Left ventricle myocardium inferior (tissue), 1 donor: Measurements from ENCODE around the gene OXTR. TPM values are rescaled to one million over a fixed set of nuclear protein-coding genes. Genes with fewer than 3 reads are reported as not detected.

Experiments
- DNase-seq: peaks from one replicate; pipeline ENCODE4 v3.0.0-alpha.2; 2020
- H3K27ac ChIP-seq: fragments of 200-600 bp; replicated peaks from 2 replicates; pipeline ENCODE4 v1.8.0; 2021
- H3K27me3 ChIP-seq: fragments of 200-600 bp; 2 replicates; pipeline ENCODE4 v1.8.0; 2021; ENCODE audit warnings: low read depth
- H3K36me3 ChIP-seq: fragments of 200-600 bp; 2 replicates; pipeline ENCODE4 v1.8.0; 2021
- H3K4me1 ChIP-seq: fragments of 200-600 bp; 2 replicates; pipeline ENCODE4 v1.8.0; 2021
- H3K4me3 ChIP-seq: fragments of 200-600 bp; 2 replicates; pipeline ENCODE4 v1.8.0; 2021; ENCODE audit warnings: mild to moderate bottlenecking, moderate library complexity
- H3K9me3 ChIP-seq: fragments of 200-600 bp; replicated peaks from 2 replicates; pipeline ENCODE4 v1.8.0; 2021
- intact Hi-C: fragments of 100-400 bp; cut with micrococcal nuclease; formaldehyde crosslinking; loops from one replicate; pipeline ENCODE4 v1.11.0; 2022
- total RNA-seq: library from RNA; stranded (reverse); fragmentation: NEBNext Ultra II Directional; extraction: Animal tissue kit (Norgen Biotek cat#: 25700); gene quantifications from one replicate; pipeline ENCODE4 v1.2.1, GENCODE V29; 2021
- TF ChIP-seq, protein P1 (sequence below): fragments of 200-600 bp; IDR thresholded peaks from 2 replicates; pipeline ENCODE4 v1.8.0; 2021; ENCODE audit warnings: antibody characterized with exemption, mild to moderate bottlenecking, borderline replicate concordance
- donor health status: DM: no; HTN: yes; CAD: no; lungs with severe emphysema.

Gene OXTR
- total RNA-seq, 1 donor from 2014 or later: 0.14 TPM

DNA sequence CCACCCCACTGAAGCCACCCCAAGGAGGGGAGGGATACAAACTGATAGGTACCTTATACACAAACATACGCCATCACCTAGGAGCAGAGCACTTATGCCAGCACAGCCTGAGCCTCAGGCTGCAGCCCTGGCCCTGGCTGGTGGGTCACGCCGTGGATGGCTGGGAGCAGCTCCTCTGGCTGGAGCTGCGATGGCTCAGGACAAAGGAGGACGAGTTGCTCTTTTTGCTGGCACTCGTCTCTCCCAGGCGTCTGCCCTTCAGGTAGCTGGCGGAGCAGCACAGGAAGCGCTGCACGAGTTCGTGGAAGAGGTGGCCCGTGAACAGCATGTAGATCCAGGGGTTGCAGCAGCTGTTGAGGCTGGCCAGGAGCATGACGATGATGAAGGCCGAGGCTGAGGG lies 16.6 kb downstream of the OXTR start:
- Histone ChIP-seq H3K36me3 (no peaks in the 10 kb centered on the region), H3K27me3 (no peaks in the 10 kb centered on the region), H3K9me3 (no peaks in the 10 kb centered on the region), H3K27ac (no peak overlapping the region), H3K4me3 (no peak overlapping the region), H3K4me1 (no peaks in the 10 kb centered on the region)
- intact Hi-C loops: no loop called here
- TF ChIP-seq, protein P1, sequence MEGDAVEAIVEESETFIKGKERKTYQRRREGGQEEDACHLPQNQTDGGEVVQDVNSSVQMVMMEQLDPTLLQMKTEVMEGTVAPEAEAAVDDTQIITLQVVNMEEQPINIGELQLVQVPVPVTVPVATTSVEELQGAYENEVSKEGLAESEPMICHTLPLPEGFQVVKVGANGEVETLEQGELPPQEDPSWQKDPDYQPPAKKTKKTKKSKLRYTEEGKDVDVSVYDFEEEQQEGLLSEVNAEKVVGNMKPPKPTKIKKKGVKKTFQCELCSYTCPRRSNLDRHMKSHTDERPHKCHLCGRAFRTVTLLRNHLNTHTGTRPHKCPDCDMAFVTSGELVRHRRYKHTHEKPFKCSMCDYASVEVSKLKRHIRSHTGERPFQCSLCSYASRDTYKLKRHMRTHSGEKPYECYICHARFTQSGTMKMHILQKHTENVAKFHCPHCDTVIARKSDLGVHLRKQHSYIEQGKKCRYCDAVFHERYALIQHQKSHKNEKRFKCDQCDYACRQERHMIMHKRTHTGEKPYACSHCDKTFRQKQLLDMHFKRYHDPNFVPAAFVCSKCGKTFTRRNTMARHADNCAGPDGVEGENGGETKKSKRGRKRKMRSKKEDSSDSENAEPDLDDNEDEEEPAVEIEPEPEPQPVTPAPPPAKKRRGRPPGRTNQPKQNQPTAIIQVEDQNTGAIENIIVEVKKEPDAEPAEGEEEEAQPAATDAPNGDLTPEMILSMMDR: no peak
- no peak for DNase-seq

DNA sequence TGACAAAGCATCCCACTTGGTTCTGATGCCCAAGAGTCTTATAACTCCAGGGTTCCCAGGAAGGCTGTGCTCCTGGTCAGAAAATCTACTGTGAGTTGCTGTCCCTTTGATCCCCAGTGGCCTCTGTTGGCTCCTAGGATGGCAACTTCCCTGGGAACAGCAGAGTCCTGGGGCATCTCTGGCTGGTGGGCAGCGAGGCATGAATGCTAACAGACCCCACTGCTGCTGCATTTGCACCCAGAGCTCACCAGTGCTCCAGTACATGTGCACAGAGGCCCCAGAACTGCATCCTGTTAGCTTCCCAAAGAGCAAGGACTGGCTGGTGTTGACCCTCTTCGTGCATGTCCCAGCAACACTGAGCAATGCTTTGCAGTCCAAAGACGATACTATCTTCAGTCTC lies 20.1 kb downstream of the OXTR start:
- TF ChIP-seq, protein P1: no peak
- no peak overlapping the region for H3K4me3 ChIP-seq
- no peaks in the 10 kb centered on the region for H3K36me3 ChIP-seq
- H3K9me3 ChIP-seq: no peaks in the 10 kb centered on the region
- no peaks in the 10 kb centered on the region for H3K27me3 ChIP-seq
- DNase-seq: no peak
- intact Hi-C loops: no loop called here
- no peaks in the 10 kb centered on the region for H3K4me1 ChIP-seq
- H3K27ac ChIP-seq: no peak overlapping the region

DNA sequence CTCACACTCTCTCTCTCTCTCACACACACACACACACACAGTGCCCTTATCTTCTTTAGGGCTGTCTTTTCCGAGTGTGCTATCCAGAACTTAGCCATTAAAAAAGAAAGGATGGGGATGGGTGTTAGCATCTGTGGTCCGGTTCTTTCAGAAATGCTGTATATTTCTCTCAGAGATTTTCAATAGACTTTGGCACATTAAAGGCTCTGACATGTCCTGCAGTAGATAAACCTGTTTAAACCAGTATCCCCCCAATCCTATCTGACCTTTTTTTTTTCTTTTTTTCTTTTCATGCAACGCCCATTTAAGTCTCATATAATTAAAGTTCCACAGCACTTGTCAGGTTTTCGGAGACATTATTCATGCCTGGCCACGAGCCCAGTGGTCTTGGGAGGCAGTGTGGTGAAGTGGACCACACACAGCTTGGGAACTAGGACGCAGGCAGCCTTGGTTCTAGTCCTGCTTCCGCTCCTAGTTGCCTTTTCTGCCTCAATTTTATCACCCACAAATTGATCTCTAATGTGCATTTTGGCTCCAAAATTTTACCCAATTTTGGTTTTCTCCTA lies 22.6 kb downstream of the OXTR start:
- intact Hi-C loops: no loop called here
- TF ChIP-seq, protein P1: no peak
- Histone ChIP-seq H3K4me3 (no peak overlapping the region), H3K36me3 (no peaks in the 10 kb centered on the region), H3K4me1 (peaks cover 6% of the 10 kb centered on the region), H3K9me3 (no peaks in the 10 kb centered on the region), H3K27ac (no peak overlapping the region), H3K27me3 (no peaks in the 10 kb centered on the region)
- no peak for DNase-seq

DNA sequence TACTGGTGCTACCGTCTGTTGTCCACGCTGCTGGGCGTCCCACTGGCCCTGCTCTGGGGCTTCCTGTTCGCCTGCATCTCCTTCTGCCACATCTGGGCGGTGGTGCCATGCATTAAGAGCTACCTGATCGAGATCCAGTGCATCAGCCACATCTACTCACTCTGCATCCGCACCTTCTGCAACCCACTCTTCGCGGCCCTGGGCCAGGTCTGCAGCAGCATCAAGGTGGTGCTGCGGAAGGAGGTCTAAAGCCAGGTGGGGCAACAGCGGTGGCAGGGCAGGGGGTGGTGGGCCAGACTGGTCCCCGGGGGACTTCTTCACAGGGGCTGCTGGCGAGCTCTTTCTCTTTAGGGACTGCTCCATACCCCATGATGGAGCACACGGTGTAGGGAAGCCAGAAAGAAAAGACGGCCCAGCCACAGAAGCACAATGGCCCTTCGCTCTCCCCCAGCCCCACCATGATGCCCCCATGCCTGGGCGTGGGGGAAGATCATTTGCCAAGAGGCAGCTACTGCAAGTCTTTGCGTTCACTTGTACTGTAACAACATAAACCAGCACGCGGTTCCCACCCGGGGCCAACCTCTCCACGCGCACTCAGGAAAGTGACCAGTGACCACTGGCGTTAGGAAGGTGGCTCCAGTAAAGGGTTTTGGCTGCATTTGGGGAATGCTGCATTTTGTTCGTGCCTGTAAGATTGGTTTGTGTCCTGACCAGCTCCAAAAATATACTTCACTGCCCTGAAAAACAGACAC lies 23.6 kb downstream of the OXTR start:
- Histone ChIP-seq H3K4me3 (no peak overlapping the region), H3K36me3 (no peaks in the 10 kb centered on the region)
- DNase-seq: no peak

DNA sequence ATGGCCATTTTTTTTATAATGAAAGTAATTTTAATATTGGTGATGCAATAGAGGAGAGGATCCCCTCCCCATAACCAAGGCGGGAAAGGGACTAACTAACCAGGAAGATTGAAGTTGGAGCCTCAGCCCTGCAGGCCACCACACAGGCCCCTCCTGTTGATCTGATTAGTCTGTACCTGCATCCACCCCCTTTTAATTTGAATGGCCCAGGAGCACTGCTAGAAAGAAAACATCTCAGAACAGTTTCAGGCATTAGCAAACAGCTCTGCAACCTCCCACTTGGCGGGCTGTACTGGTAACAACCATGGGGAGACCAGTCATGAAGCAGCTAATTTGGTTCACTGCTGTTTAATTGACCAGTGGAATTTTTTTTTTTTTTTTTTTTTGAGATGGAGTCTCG lies 25.5 kb downstream of the OXTR start:
- TF ChIP-seq, protein P1: no peak
- intact Hi-C loops: no loop called here
- DNase-seq: no peak
- no peak overlapping the region for H3K4me3 ChIP-seq
- no peak overlapping the region for H3K27ac ChIP-seq
- H3K4me1 ChIP-seq: peaks cover 29% of the 10 kb centered on the region
- no peaks in the 10 kb centered on the region for H3K9me3 ChIP-seq
- no peaks in the 10 kb centered on the region for H3K36me3 ChIP-seq
- H3K27me3 ChIP-seq: no peaks in the 10 kb centered on the region

More for the DNA sequence above, 23.6 kb downstream of the OXTR start:
- peaks cover 17% of the 10 kb centered on the region for H3K4me1 ChIP-seq
- no peaks in the 10 kb centered on the region for H3K9me3 ChIP-seq
- intact Hi-C loops: no loop called here
- TF ChIP-seq, protein P1: no peak
- H3K27ac ChIP-seq: no peak overlapping the region
- no peaks in the 10 kb centered on the region for H3K27me3 ChIP-seq
